ENCODE results near the gene POLR2E.

Gene POLR2E

GRCh38 chr19:1101337-1101698 lies 6.1 kb upstream of the POLR2E start:
- peak overlapping the region; percentile 77 for H3K27ac ChIP-seq (replicated peaks)
- DNase-seq (ENCODE audit: low read depth in 1 of 2, low spot score in 1 of 2) = peak in 1 of 2 experiments; percentile 78

GRCh38 chr19:1098177-1099051 lies 3.2 kb upstream of the POLR2E start:
- Histone ChIP-seq H3K27ac (replicated peaks) (peak overlapping the region; percentile 64), H3K4me3 (replicated peaks; ENCODE audit: insufficient read depth, low read length) (no peak overlapping the region), H3K27me3 (ENCODE audit: insufficient read depth, poor library complexity, severe bottlenecking) (no peaks in the 10 kb centered on the region)
- no peak for DNase-seq (ENCODE audit: low read depth in 1 of 2, low spot score in 1 of 2)
- TF ChIP-seq CTCF (IDR thresholded peaks at IDR 0.05; ENCODE audit: insufficient read depth, low read length) (no peak), REST (IDR thresholded peaks at IDR 0.05; ENCODE audit: insufficient replicate concordance, low read depth) (no peak), GABPA (IDR thresholded peaks at IDR 0.05; ENCODE audit: low read depth) (no peak), SPI1 (IDR thresholded peaks at IDR 0.05; ENCODE audit: borderline replicate concordance, low read depth) (no peak), POLR2AphosphoS5 (IDR thresholded peaks at IDR 0.05; ENCODE audit: low read depth) (no peak)

More at GRCh38 chr19:1101337-1101698, 6.1 kb upstream of the POLR2E start:
- TF ChIP-seq SPI1 (IDR thresholded peaks at IDR 0.05; ENCODE audit: borderline replicate concordance, low read depth) (peak; percentile 31; the same call in 1 of the 2 replicates), CTCF (IDR thresholded peaks at IDR 0.05; ENCODE audit: insufficient read depth, low read length) (no peak), GABPA (IDR thresholded peaks at IDR 0.05; ENCODE audit: low read depth) (no peak), POLR2AphosphoS5 (IDR thresholded peaks at IDR 0.05; ENCODE audit: low read depth) (no peak)
- Histone ChIP-seq H3K27me3 (ENCODE audit: insufficient read depth, poor library complexity, severe bottlenecking) (no peaks in the 10 kb centered on the region), H3K4me3 (replicated peaks; ENCODE audit: insufficient read depth, low read length) (peak overlapping the region; percentile 15; the same call in 1 of the 2 replicates)

- H3K27ac ChIP-seq (replicated peaks) = peak overlapping the region; percentile 64
- peak in 1 of 2 experiments; percentile 60 for DNase-seq (ENCODE audit: low read depth in 1 of 2, low spot score in 1 of 2)
Measured at GRCh38 chr19:1097810-1098176, 2.6 kb upstream of the POLR2E start.

More at GRCh38 chr19:1097810-1098176, 2.6 kb upstream of the POLR2E start:
- Histone ChIP-seq H3K27me3 (ENCODE audit: insufficient read depth, poor library complexity, severe bottlenecking) (no peaks in the 10 kb centered on the region), H3K4me3 (replicated peaks; ENCODE audit: insufficient read depth, low read length) (no peak overlapping the region)
- TF ChIP-seq SPI1 (IDR thresholded peaks at IDR 0.05; ENCODE audit: borderline replicate concordance, low read depth) = no peak
- TF ChIP-seq POLR2AphosphoS5 (IDR thresholded peaks at IDR 0.05; ENCODE audit: low read depth) = no peak
- TF ChIP-seq REST (IDR thresholded peaks at IDR 0.05; ENCODE audit: insufficient replicate concordance, low read depth) = no peak
- TF ChIP-seq CTCF (IDR thresholded peaks at IDR 0.05; ENCODE audit: insufficient read depth, low read length) = no peak
- no peak for TF ChIP-seq GABPA (IDR thresholded peaks at IDR 0.05; ENCODE audit: low read depth)
